Upper lobe of left lung (tissue), 4 donors: ENCODE data around the gene WDR41.

ENCODE experiments used
- POLR2AphosphoS5 ChIP-seq, 2 donors: sonication (generic); formaldehyde crosslinking; IDR thresholded peaks; one replicate each; pipeline ENCODE4 v1.5.1; 2017; ENCODE audit warnings: antibody characterized with exemption in 2 of 2
- TF ChIP-seq, protein P1 (sequence below), 6 experiments: fragments of 450-650 bp in 4 of 6; fragments of 200-600 bp in 2 of 6; sonication (generic) in 2 of 6; IDR thresholded peaks; one replicate each; pipeline ENCODE4 v1.5.1; 2016 to 2019; ENCODE audit warnings: antibody characterized with exemption in 6 of 6

DNA sequence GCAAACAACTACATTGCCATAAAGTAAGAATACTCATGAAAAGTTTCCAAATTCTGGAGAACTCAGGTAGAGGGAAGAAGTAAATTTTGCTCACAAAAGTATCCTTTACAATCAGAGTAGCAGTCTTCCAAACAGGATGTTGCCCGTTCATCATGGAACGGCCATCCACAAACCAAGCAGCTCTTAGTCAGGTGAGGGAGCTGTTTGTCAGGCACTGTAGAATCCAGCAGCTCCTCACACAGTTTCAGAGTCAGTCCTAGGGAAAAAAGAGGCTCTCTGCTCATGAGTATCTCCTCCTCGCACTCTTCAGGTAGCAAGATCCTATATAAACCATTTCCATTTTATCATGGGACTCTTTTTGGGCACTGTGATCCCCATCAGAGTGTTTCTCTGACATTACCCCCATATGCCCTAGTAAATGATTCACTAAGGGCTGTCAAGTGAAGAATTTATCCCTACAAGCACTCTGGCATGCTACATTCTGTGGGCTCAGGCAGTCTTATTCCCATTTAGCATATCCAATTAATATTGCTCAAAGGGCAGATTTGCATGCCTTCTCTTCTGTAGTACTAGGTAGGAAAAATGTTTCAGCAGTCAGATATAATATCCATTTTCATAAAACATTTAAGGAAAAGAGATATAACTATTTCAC lies 97.9 kb downstream of the WDR41 start:
- TF ChIP-seq, protein P1, sequence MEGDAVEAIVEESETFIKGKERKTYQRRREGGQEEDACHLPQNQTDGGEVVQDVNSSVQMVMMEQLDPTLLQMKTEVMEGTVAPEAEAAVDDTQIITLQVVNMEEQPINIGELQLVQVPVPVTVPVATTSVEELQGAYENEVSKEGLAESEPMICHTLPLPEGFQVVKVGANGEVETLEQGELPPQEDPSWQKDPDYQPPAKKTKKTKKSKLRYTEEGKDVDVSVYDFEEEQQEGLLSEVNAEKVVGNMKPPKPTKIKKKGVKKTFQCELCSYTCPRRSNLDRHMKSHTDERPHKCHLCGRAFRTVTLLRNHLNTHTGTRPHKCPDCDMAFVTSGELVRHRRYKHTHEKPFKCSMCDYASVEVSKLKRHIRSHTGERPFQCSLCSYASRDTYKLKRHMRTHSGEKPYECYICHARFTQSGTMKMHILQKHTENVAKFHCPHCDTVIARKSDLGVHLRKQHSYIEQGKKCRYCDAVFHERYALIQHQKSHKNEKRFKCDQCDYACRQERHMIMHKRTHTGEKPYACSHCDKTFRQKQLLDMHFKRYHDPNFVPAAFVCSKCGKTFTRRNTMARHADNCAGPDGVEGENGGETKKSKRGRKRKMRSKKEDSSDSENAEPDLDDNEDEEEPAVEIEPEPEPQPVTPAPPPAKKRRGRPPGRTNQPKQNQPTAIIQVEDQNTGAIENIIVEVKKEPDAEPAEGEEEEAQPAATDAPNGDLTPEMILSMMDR (IDR thresholded peaks at IDR 0.05): no peak
- TF ChIP-seq POLR2AphosphoS5 (IDR thresholded peaks at IDR 0.05): no peak
